ENCODE data around the gene SERINC5. TPM values are rescaled to one million over a fixed set of nuclear protein-coding genes. Genes with fewer than 3 reads are reported as not detected.

The SERINC5 gene
- total RNA-seq, 2 donors from 2014 or later = 12.8 to 13.9 TPM

DNA sequence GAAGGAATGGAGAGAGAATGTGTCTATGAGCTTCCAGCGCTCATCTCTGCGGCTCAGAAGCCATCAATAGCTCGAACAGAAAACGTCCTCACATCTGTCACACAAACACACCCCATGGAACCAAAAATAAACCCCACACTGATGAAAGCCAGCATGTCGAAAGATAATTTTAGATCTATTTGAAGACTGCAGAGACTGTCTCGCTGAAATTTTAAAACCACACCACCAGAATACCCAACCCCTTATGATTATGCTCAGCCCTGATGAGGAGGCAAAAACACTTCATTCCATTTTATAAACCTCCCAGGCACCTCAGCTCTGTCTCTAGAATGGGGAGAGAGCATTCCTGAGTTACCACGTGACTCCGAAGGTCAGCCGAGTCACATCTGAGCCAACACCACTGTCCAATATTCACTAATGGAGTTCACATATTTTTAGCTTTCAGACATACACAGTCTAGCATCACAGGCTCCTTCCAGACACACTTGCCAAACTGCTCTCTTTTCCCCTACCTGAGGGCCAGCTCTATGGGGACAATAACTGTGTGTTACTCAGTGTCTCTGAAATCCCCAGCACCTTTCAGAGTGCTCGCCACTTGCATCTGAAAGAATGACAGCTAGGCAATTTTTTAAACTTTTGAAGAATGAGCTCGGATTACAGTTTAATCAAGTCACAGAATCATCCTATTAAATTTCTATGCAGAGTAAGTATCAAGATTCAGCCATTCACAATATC is 63.2 kb downstream of the SERINC5 start:
- DNase-seq (ENCODE audit: low spot score) (no peak), ATAC-seq (ENCODE audit: insufficient number of reproducible peaks, low FRiP score, low read depth) (no peak)
- Histone ChIP-seq H3K36me3 (no peaks in the 10 kb centered on the region), H3K4me1 (ENCODE audit: control insufficient read depth in 1 of 2, low read depth in 2 of 2) (peaks cover 11 to 36% of the 10 kb centered on the region in 2 donors), H3K4me3 (peak overlapping the region; percentile 26), H3K9me3 (no peaks in the 10 kb centered on the region), H3K27me3 (replicated peaks; ENCODE audit: insufficient read depth) (no peaks in the 10 kb centered on the region), H3K27ac (peak overlapping the region; percentile 14 to 19)
- TF ChIP-seq, protein P1, sequence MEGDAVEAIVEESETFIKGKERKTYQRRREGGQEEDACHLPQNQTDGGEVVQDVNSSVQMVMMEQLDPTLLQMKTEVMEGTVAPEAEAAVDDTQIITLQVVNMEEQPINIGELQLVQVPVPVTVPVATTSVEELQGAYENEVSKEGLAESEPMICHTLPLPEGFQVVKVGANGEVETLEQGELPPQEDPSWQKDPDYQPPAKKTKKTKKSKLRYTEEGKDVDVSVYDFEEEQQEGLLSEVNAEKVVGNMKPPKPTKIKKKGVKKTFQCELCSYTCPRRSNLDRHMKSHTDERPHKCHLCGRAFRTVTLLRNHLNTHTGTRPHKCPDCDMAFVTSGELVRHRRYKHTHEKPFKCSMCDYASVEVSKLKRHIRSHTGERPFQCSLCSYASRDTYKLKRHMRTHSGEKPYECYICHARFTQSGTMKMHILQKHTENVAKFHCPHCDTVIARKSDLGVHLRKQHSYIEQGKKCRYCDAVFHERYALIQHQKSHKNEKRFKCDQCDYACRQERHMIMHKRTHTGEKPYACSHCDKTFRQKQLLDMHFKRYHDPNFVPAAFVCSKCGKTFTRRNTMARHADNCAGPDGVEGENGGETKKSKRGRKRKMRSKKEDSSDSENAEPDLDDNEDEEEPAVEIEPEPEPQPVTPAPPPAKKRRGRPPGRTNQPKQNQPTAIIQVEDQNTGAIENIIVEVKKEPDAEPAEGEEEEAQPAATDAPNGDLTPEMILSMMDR (IDR thresholded peaks at IDR 0.05) = no peak

DNA sequence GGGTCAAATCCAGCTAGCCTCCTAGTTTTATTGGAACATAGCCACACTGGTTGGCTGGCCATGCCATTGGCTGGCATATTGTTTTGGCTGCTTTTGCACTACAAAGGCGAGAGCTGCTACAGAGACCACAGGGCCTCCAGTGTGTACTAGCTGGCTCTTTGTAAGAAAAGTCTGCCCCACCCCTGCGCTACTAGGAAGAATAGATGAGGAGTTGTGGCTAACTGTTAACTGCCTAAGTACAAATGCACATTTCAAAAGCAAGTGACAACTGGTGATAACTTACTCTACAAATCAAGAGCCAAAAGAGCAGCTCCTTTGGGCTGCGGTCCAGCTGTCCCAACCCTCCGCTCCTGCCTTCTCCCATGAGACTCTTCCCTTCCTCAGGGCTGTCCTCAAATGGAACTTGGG is 63.9 kb downstream of the SERINC5 start:
- DNase-seq (ENCODE audit: low spot score) = no peak
- Histone ChIP-seq H3K36me3 (no peaks in the 10 kb centered on the region), H3K4me3 (no peak overlapping the region), H3K27me3 (replicated peaks; ENCODE audit: insufficient read depth) (no peaks in the 10 kb centered on the region), H3K27ac (peak overlapping the region; percentile 14 to 41), H3K4me1 (ENCODE audit: control insufficient read depth in 1 of 2, low read depth in 2 of 2) (peaks cover 11 to 35% of the 10 kb centered on the region in 2 donors), H3K9me3 (no peaks in the 10 kb centered on the region)
- no peak for ATAC-seq (ENCODE audit: insufficient number of reproducible peaks, low FRiP score, low read depth)
- TF ChIP-seq, protein P1 (IDR thresholded peaks at IDR 0.05) = no peak

DNA sequence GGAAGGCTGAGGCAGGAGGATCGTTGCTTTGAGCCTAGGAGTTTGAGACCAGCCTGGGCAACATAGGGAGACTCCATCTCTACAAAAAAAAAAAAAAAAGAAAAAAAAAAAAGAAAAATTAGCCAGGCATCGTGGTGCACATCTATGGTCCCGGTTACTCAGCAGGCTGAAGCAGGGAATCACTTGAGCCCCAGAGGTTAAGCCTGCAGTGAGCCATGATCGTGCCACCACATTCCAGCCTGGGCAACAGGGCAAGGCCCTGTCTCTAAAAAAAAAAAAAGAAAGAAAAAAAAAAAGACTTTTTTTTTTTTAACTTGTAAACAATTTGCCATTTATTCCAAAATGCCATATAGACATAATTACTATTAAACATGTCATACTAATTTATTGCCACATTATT is 64.5 kb downstream of the SERINC5 start:
- Histone ChIP-seq H3K9me3 (no peaks in the 10 kb centered on the region), H3K4me1 (ENCODE audit: control insufficient read depth in 1 of 2, low read depth in 2 of 2) (peaks cover 11 to 35% of the 10 kb centered on the region in 2 donors), H3K27ac (peak overlapping the region; percentile 32 to 41), H3K36me3 (no peaks in the 10 kb centered on the region), H3K27me3 (replicated peaks; ENCODE audit: insufficient read depth) (no peaks in the 10 kb centered on the region), H3K4me3 (no peak overlapping the region)
- DNase-seq (ENCODE audit: low spot score) = no peak
- TF ChIP-seq, protein P1 (IDR thresholded peaks at IDR 0.05) = no peak
- no peak for ATAC-seq (ENCODE audit: insufficient number of reproducible peaks, low FRiP score, low read depth)

DNA sequence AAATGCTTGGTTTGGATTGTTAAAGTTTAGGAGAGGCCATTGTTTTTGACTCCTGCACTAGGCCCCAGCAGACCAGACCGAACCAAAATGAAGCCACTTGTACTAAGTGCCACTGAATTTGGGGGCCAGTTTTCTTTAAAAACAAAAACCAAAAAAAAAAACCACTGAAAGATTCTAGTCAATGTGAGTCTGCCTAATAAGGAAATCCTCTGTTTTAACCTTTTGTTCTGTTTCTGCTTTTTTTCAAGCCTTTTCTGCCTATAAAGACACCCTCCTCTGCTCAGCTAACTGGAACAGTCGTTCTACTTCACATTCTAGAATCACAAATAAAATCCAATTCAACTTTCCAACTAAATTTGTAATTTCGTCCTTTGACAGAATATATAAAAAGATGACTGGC is 64.9 kb downstream of the SERINC5 start:
- TF ChIP-seq, protein P1 (IDR thresholded peaks at IDR 0.05) = no peak
- Histone ChIP-seq H3K36me3 (no peaks in the 10 kb centered on the region), H3K27me3 (replicated peaks; ENCODE audit: insufficient read depth) (no peaks in the 10 kb centered on the region), H3K4me3 (no peak overlapping the region), H3K9me3 (no peaks in the 10 kb centered on the region), H3K27ac (peak overlapping the region in 1 of 2 donors; percentile 32), H3K4me1 (ENCODE audit: control insufficient read depth in 1 of 2, low read depth in 2 of 2) (peaks cover 11 to 35% of the 10 kb centered on the region in 2 donors)
- ATAC-seq (ENCODE audit: insufficient number of reproducible peaks, low FRiP score, low read depth) = no peak
- DNase-seq (ENCODE audit: low spot score) = no peak

DNA sequence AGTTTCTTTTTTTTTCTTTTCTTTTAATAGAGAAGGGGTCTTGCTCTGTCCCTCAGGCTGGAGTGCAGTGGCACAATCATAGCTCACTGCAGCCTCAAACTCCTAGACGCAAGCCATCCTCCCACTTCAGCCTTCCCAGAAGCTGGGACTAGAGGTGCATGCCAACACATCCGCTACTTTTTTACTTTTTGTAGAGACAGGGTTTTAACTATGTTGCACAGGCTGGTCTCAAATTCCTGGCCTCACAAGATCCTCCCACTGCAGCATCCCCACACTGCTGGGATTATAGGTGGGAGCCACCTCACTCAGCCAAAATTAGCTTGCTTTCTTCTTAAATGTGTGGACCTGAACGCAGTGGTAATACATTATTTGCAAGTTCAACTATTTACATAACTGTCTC is 66.1 kb downstream of the SERINC5 start:
- ATAC-seq (ENCODE audit: insufficient number of reproducible peaks, low FRiP score, low read depth) (no peak), DNase-seq (ENCODE audit: low spot score) (no peak)
- no peak overlapping the region for H3K27ac ChIP-seq
- peak overlapping the region; percentile 42 for H3K4me3 ChIP-seq
- TF ChIP-seq, protein P1 (IDR thresholded peaks at IDR 0.05) = no peak
- H3K36me3 ChIP-seq = no peaks in the 10 kb centered on the region
- peaks cover 11 to 35% of the 10 kb centered on the region in 2 donors for H3K4me1 ChIP-seq (ENCODE audit: control insufficient read depth in 1 of 2, low read depth in 2 of 2)
- H3K9me3 ChIP-seq = no peaks in the 10 kb centered on the region
- no peaks in the 10 kb centered on the region for H3K27me3 ChIP-seq (replicated peaks; ENCODE audit: insufficient read depth)
